Urinary bladder (tissue), 4 donors: ENCODE data around the gene LDOC1. TPM values are rescaled to one million over a fixed set of nuclear protein-coding genes. Genes with fewer than 3 reads are reported as not detected.

Experiments used
- DNase-seq: peaks from one replicate; pipeline ENCODE4 v3.0.0-alpha.2; 2015; ENCODE audit errors: extremely low spot score
- H3K27ac ChIP-seq: one replicate; pipeline ENCODE4 v1.5.1; 2013; ENCODE audit warnings: low read depth, mild to moderate bottlenecking, moderate library complexity
- H3K36me3 ChIP-seq: one replicate; pipeline ENCODE4 v1.6.1; 2013; ENCODE audit warnings: mild to moderate bottlenecking, moderate library complexity; ENCODE audit not compliant: insufficient read depth
- H3K4me1 ChIP-seq: one replicate; pipeline ENCODE4 v1.6.1; 2013; ENCODE audit warnings: mild to moderate bottlenecking, moderate library complexity; ENCODE audit not compliant: insufficient read depth
- H3K4me3 ChIP-seq: one replicate; pipeline ENCODE4 v1.5.1; 2013; ENCODE audit warnings: low read depth, low read length
- WGBS: extraction: QIAGEN DNeasy Blood & Tissue Kit; methylation state at CpG from one replicate; pipeline ENCODE4 v1.1.7; 2013; 5-methylcytosine and 5-hydroxymethylcytosine counted together
- polyA plus RNA-seq: library from polyadenylated mRNA; stranded (reverse); fragments of 200-250 nt; gene quantifications from one replicate; pipeline ENCODE4 v1.2.3, GENCODE V29; 2013
- total RNA-seq: library from RNA; depleted of rRNA; stranded (reverse); fragments of >200 nt; gene quantifications from one replicate; pipeline ENCODE4 v1.2.3, GENCODE V29; 2014
- donor health status: healthy with polysubstance abuse.
- donor health status: healthy.

The LDOC1 gene
- total and polyA plus RNA-seq, 2 donors, result 6.4 to 43.7 TPM

GRCh38 chrX:141133272-141133671, 43.7 kb downstream of the LDOC1 start:
- Histone ChIP-seq H3K36me3 (no peaks in the 10 kb centered on the region), H3K4me3 (no peak overlapping the region), H3K4me1 (no peaks in the 10 kb centered on the region), H3K27ac (no peak overlapping the region)
- 73% methylated on average over 8 of the region's 8 CpGs for whole genome bisulfite sequencing
- DNase-seq, result no peak

- Histone ChIP-seq H3K4me3 (no peak overlapping the region), H3K36me3 (no peaks in the 10 kb centered on the region), H3K4me1 (no peaks in the 10 kb centered on the region), H3K27ac (no peak overlapping the region)
- no peak for DNase-seq
- WGBS, result 90% methylated on average over 2 of the region's 2 CpGs
Measured at GRCh38 chrX:141127146-141127545, 49.8 kb downstream of the LDOC1 start.

Other genes starting within 250 kb of the LDOC1 start
- not detected for gene SPANXB1, start 174.5 kb downstream of the LDOC1 start, total RNA-seq
- gene SPANXB1, start 174.5 kb downstream of the LDOC1 start, polyA plus RNA-seq, result not detected
- gene SPANXC, start 65.4 kb upstream of the LDOC1 start, total RNA-seq, result not detected
- gene SPANXC, start 65.4 kb upstream of the LDOC1 start, polyA plus RNA-seq, result not detected